H9 (cell line): ENCODE measurements around the gene RASGRP3. TPM values are rescaled to one million over a fixed set of nuclear protein-coding genes. Genes with fewer than 3 reads are reported as not detected.

Source experiments
- DNase-seq: peaks from one replicate; pipeline ENCODE4 v3.0.0-alpha.2; 2017
- H2AFZ ChIP-seq: one replicate; pipeline ENCODE4 v1.6.1; 2013; ENCODE audit warnings: mild to moderate bottlenecking, low read length, control low read depth, moderate library complexity
- H2AK5ac ChIP-seq: 2 replicates; pipeline ENCODE4 v1.6.1; 2013; ENCODE audit warnings: low read length, control low read depth, mixed read lengths; ENCODE audit not compliant: insufficient read length
- H2BK120ac ChIP-seq: one replicate; pipeline ENCODE4 v1.6.1; 2013; ENCODE audit warnings: low read depth, mild to moderate bottlenecking, low read length, control low read depth, inconsistent platforms; ENCODE audit not compliant: poor library complexity, severe bottlenecking
- H2BK12ac ChIP-seq: 2 replicates; pipeline ENCODE4 v1.6.1; 2013; ENCODE audit warnings: low read length, control low read depth, mixed read lengths, low read depth; ENCODE audit not compliant: insufficient read length
- H2BK15ac ChIP-seq: 2 replicates; pipeline ENCODE4 v1.6.1; 2013; ENCODE audit warnings: low read depth, low read length, control low read depth
- H2BK20ac ChIP-seq: one replicate; pipeline ENCODE4 v1.6.1; 2013; ENCODE audit warnings: low read depth, mild to moderate bottlenecking, low read length, control low read depth, inconsistent platforms; ENCODE audit not compliant: poor library complexity, severe bottlenecking
- H2BK5ac ChIP-seq: 2 replicates; pipeline ENCODE4 v1.6.1; 2013; ENCODE audit warnings: low read length, control low read depth, mixed read lengths; ENCODE audit not compliant: insufficient read length
- H3K14ac ChIP-seq: 2 replicates; pipeline ENCODE4 v1.6.1; 2013; ENCODE audit warnings: low read length, control low read depth; ENCODE audit not compliant: insufficient read depth
- H3K18ac ChIP-seq: 2 replicates; pipeline ENCODE4 v1.6.1; 2013; ENCODE audit warnings: low read depth, mild to moderate bottlenecking, mixed read lengths, low read length, control low read depth; ENCODE audit not compliant: insufficient read length
- H3K23ac ChIP-seq: 2 replicates; pipeline ENCODE4 v1.6.1; 2013; ENCODE audit warnings: low read length, control low read depth, mixed read lengths, low read depth; ENCODE audit not compliant: insufficient read length
- H3K23me2 ChIP-seq: 2 replicates; pipeline ENCODE4 v1.6.1; 2013; ENCODE audit warnings: low read depth, mild to moderate bottlenecking, mixed read lengths, low read length, control low read depth; ENCODE audit not compliant: insufficient read length, poor library complexity, severe bottlenecking
- H3K27ac ChIP-seq: 2 replicates; pipeline ENCODE4 v1.5.1; 2013; ENCODE audit warnings: low read length, control low read depth, mixed read lengths, low read depth; ENCODE audit not compliant: insufficient read length
- H3K27me3 ChIP-seq: 2 replicates; pipeline ENCODE4 v1.6.1; 2013; ENCODE audit warnings: low read length, control low read depth, inconsistent platforms; ENCODE audit not compliant: insufficient read depth
- H3K4ac ChIP-seq: 2 replicates; pipeline ENCODE4 v1.6.1; 2013; ENCODE audit warnings: low read depth, mild to moderate bottlenecking, control low read depth, inconsistent platforms, low read length, moderate library complexity
- H3K4me1 ChIP-seq: 2 replicates; pipeline ENCODE4 v1.6.1; 2013; ENCODE audit warnings: low read length, control low read depth, inconsistent platforms; ENCODE audit not compliant: insufficient read depth
- H3K4me2 ChIP-seq: 2 replicates; pipeline ENCODE4 v1.6.1; 2013; ENCODE audit warnings: low read length, control low read depth, mixed read lengths; ENCODE audit not compliant: insufficient read length, insufficient read depth
- H3K56ac ChIP-seq: 2 replicates; pipeline ENCODE4 v1.6.1; 2013; ENCODE audit warnings: low read depth, mild to moderate bottlenecking, mixed read lengths, low read length, control low read depth; ENCODE audit not compliant: insufficient read length
- H3K79me1 ChIP-seq: 2 replicates; pipeline ENCODE4 v1.6.1; 2013; ENCODE audit warnings: low read depth, mild to moderate bottlenecking, moderate library complexity, low read length, control low read depth, inconsistent platforms; ENCODE audit not compliant: insufficient read depth, poor library complexity, severe bottlenecking
- H3K79me2 ChIP-seq: 2 replicates; pipeline ENCODE4 v1.6.1; 2013; ENCODE audit warnings: low read length, control low read depth, inconsistent platforms; ENCODE audit not compliant: insufficient read depth
- H3K9ac ChIP-seq: 2 replicates; pipeline ENCODE4 v1.6.1; 2013; ENCODE audit warnings: low read length, control low read depth, mixed read lengths; ENCODE audit not compliant: insufficient read length; ENCODE audit errors: extremely low read depth
- H3K9me3 ChIP-seq: one replicate; pipeline ENCODE4 v1.6.1; 2013; ENCODE audit warnings: low read depth, low read length, inconsistent platforms; ENCODE audit not compliant: control insufficient read depth
- H3T11ph ChIP-seq: one replicate; pipeline ENCODE4 v1.6.1; 2013; ENCODE audit warnings: mild to moderate bottlenecking, low read length, control low read depth, inconsistent platforms
- H4K20me1 ChIP-seq: one replicate; pipeline ENCODE4 v1.6.1; 2013; ENCODE audit not compliant: control insufficient read depth, insufficient read length, insufficient read depth
- H4K5ac ChIP-seq: 2 replicates; pipeline ENCODE4 v1.6.1; 2013; ENCODE audit warnings: low read depth, mild to moderate bottlenecking, mixed read lengths, low read length, control low read depth; ENCODE audit not compliant: insufficient read length
- H4K8ac ChIP-seq: replicated peaks from 2 replicates; pipeline ENCODE4 v1.6.1; 2013; ENCODE audit warnings: low read length, control low read depth, mixed read lengths, low read depth; ENCODE audit not compliant: insufficient read length
- H4K91ac ChIP-seq: 2 replicates; pipeline ENCODE4 v1.6.1; 2013; ENCODE audit warnings: low read depth, mild to moderate bottlenecking, moderate library complexity, mixed read lengths, low read length, control low read depth; ENCODE audit not compliant: insufficient read length
- H3K27ac Mint-ChIP-seq, 3 experiments: 2 replicates in 2 of 3; 3 replicates in 1 of 3; pipeline ENCODE4 v1.8.0; 2020 to 2021; ENCODE audit warnings: mixed read lengths in 3 of 3, mild to moderate bottlenecking in 1 of 3, moderate library complexity in 1 of 3
- H3K27me3 Mint-ChIP-seq: 2 replicates; pipeline ENCODE4 v1.8.0; 2021; ENCODE audit warnings: low read depth, mild to moderate bottlenecking, moderate library complexity, mixed read lengths
- H3K36me3 Mint-ChIP-seq, 3 experiments: 2 replicates in 2 of 3; 3 replicates in 1 of 3; pipeline ENCODE4 v1.8.0; 2020 to 2021; ENCODE audit warnings: low read depth in 3 of 3, mixed read lengths in 3 of 3; ENCODE audit not compliant: insufficient read depth in 1 of 3
- H3K4me1 Mint-ChIP-seq, 2 experiments: 2 replicates each; pipeline ENCODE4 v1.8.0; 2020; ENCODE audit warnings: mixed read lengths in 2 of 2
- H3K4me3 Mint-ChIP-seq, 2 experiments: 2 replicates in 1 of 2; 3 replicates in 1 of 2; pipeline ENCODE4 v1.8.0; 2020 to 2021; ENCODE audit warnings: mild to moderate bottlenecking in 2 of 2, mixed read lengths in 2 of 2, moderate library complexity in 1 of 2
- H3K9me3 Mint-ChIP-seq, 2 experiments: 2 replicates in 1 of 2; 3 replicates in 1 of 2; pipeline ENCODE4 v1.8.0; 2020; ENCODE audit warnings: mild to moderate bottlenecking in 2 of 2, mixed read lengths in 2 of 2, moderate library complexity in 1 of 2
- WGBS: extraction: QIAGEN DNeasy Blood & Tissue Kit; methylation state at CpG from one replicate; pipeline ENCODE4 v1.1.7; 2013; ENCODE audit warnings: missing lambda C conversion rate, low lambda C conversion rate, mixed read lengths; ENCODE audit not compliant: insufficient read length; ENCODE audit errors: extremely low coverage; 5-methylcytosine and 5-hydroxymethylcytosine counted together
- total RNA-seq: library from RNA; stranded (reverse); gene quantifications from 2 replicates; pipeline ENCODE4 v1.2.1, GENCODE V29; 2021
- TF ChIP-seq, protein P1 (sequence below): fragments of 200-600 bp; sonication (generic); conservative IDR thresholded peaks from 3 replicates; pipeline ENCODE4 v1.8.0; 2021; ENCODE audit warnings: antibody characterized with exemption, mild to moderate bottlenecking

The RASGRP3 gene
- total RNA-seq, 1 experiment from 2014 or later = not detected

DNA sequence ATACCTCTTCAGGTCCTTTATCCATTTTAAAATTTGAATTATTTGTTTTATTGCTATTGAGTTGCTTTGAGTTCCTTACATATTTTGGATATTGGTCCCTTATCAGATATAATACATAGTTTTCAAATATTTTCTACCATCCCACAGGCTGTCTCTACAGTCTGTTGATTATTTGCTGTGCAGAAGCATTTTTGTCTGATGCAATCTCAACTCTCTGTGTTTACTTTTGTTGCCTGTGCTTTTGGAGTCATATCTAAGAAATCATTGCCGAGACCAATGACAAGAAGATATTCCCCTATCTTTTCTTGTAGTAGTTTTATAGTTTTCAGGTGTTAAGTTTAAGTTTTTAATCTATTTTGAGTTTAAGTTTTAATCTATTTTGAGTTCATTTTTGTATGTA, 25.2 kb upstream of the RASGRP3 start:
- Histone ChIP-seq H3K18ac (no peak overlapping the region), H3K79me1 (no peaks in the 10 kb centered on the region), H3K4me2 (no peak overlapping the region), H4K5ac (no peak overlapping the region), H3K4ac (no peak overlapping the region), H3K27me3 (no peaks in the 10 kb centered on the region), H3K9me3 (no peaks in the 10 kb centered on the region), H2BK120ac (no peak overlapping the region), H3K23ac (no peak overlapping the region), H2BK12ac (no peak overlapping the region), H3K14ac (no peak overlapping the region), H2BK20ac (no peak overlapping the region), H2AFZ (no peak overlapping the region), H3K79me2 (no peaks in the 10 kb centered on the region), H3T11ph (no peak overlapping the region), H3K27ac (no peak overlapping the region), H4K91ac (no peak overlapping the region), H2AK5ac (no peak overlapping the region), H2BK5ac (no peak overlapping the region), H3K9ac (no peak overlapping the region), H4K8ac (no peak overlapping the region), H3K23me2 (no peaks in the 10 kb centered on the region), H4K20me1 (no peaks in the 10 kb centered on the region), H3K4me1 (no peaks in the 10 kb centered on the region), H3K56ac (no peak overlapping the region), H2BK15ac (no peak overlapping the region)
- Mint-ChIP-seq H3K4me3 (no peak overlapping the region), H3K4me1 (no peaks in the 10 kb centered on the region), H3K9me3 (peaks cover 2 to 7% of the 10 kb centered on the region in 2 experiments; a peak in 4 of 5 replicates), H3K27me3 (no peaks in the 10 kb centered on the region), H3K36me3 (peaks cover 0 to 10% (median 0%) of the 10 kb centered on the region in 3 experiments; a peak in 2 of 7 replicates), H3K27ac (no peak overlapping the region)
- TF ChIP-seq, protein P1, sequence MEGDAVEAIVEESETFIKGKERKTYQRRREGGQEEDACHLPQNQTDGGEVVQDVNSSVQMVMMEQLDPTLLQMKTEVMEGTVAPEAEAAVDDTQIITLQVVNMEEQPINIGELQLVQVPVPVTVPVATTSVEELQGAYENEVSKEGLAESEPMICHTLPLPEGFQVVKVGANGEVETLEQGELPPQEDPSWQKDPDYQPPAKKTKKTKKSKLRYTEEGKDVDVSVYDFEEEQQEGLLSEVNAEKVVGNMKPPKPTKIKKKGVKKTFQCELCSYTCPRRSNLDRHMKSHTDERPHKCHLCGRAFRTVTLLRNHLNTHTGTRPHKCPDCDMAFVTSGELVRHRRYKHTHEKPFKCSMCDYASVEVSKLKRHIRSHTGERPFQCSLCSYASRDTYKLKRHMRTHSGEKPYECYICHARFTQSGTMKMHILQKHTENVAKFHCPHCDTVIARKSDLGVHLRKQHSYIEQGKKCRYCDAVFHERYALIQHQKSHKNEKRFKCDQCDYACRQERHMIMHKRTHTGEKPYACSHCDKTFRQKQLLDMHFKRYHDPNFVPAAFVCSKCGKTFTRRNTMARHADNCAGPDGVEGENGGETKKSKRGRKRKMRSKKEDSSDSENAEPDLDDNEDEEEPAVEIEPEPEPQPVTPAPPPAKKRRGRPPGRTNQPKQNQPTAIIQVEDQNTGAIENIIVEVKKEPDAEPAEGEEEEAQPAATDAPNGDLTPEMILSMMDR = no peak
- no peak for DNase-seq
- no CpG with 5 or more reads among the region's 1 CpG for WGBS
